Activated CD4-positive, alpha-beta T cell treated with anti-CD3 and anti-CD28 coated beads for 4 hours (primary cell): ENCODE measurements around the gene DAAM1.

Source experiments
- DNase-seq, 2 donors: peaks; one replicate each; pipeline ENCODE4 v3.0.0-alpha.2; 2020

The DAAM1 gene

DNA sequence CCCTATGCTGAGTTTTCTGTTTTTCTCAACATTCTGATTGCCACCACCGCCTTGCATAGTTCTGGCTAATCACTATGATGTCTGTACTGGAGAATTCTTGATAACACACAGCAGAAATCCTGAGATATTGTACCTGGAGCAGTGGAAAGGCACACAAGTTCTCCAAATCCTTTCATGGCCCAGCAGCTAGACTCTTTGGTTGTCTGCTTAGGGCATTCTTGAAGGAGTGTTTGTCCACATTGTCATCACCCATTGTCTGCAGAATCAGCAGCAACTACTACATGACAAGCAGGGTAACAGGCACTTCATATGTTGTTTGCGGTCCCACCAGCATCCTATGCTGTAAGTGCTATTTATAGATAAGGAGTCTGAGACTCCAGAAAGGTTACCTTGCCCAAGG, 128.9 kb downstream of the DAAM1 start:
- no peak for DNase-seq

DNA sequence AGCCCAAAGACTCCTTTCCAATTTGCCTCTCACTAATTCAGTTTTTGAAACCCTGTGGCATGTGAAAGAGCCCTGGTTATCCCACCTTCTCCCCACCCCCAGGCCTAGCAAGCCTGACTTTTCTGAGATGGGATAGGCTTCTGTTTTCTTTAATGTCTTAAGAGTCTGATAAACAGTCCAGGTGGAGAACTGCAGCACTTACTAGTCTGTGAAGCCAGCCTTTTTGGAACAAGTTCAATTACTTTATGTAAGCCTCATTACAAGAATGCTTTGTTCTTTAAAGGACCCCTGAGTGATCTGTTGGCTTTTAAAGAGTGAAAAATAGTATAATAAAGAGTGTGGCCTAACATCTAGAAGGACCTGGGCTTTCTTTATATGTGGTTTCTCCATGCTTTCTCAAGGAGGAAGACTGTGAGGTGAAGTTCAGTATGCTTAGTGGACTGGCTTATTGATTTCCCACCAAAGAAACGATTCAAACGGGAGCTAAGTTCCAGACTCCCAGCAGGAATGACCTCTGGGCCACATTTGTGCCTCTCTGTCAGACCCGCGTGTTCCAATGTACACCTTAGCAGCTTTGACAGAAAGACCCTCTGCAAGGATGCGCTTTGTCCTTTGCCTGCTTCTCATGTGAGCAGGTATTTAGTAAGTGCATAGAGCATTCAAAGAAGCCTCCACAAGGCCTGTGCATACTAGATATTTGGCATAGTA, 129.5 kb downstream of the DAAM1 start:
- DNase-seq, result no peak

DNA sequence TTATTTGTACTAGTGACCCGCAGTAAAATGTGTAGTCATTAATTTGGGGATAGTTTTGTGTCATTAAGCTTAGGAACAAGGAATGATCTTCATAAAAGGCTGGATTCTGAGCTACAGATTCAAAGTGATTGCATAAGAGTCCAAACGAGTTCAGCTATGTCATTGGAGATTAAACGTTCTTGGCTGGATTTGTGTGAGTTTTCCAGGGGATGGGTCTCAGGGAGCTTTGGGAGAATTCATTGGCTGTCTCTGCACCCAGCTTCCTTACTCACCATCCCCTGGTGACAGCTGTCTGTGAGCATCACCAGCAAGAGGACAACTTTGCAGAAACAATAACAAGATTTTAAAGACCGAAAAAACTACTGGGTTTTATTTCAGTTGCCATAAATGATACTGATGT, 130.4 kb downstream of the DAAM1 start:
- no peak for DNase-seq

DNA sequence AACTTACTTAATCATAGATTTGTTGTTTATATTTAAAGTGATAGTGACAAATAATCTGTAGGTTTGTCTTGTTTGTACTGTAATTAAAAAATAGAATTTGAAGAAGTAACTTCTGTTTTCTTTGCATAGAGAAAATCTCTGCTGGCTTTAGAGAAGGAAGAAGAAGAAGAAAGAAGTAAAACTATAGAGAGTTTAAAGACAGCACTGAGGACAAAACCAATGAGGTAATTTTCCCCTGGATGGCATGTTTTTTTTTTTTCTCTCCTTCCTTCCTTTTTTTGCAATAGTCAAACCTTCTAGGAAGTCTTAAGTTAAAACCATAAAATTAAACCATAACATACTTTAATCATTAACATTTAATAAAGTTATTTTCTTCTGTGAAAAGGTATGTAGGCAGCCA, 131.9 kb downstream of the DAAM1 start:
- DNase-seq, result no peak

DNA sequence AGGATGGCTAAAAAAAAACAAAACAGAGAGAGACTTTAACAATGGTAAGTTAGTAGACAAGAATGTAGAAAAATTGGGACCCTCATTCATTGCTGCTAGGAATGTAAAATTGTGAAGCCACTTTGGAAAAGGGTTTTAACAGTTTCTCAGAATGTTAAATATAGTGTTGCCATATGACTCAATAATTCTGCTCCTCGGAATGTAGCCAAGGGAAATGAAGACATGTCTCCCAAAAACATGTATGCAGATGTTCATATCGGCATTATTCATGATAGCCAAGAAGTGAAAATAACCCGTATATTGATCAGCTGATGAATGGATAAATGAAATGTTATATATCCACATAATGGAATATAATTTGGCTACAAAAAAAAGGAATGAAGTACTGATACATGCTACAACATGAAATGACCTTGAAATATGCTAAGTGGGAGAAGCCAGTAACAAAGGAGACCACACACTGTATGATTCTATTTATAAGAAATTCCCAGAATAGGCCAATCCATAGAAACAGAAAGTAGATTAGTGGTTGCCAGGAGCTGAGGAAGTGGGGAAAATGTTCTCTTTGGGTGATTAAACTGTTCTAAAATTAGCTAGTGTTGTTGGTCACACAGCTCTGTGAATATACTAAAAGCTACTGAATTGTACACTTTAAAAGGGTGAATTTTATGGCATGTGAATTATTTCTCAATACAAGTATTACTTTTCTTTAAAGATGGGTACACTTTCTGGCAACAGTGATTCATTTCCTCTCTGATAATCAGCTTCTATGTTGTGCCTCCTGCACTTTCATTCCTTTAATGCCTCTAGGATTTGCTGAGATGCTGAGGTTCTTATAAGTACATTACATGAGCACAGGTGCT, 132.5 kb downstream of the DAAM1 start:
- no peak for DNase-seq

DNA sequence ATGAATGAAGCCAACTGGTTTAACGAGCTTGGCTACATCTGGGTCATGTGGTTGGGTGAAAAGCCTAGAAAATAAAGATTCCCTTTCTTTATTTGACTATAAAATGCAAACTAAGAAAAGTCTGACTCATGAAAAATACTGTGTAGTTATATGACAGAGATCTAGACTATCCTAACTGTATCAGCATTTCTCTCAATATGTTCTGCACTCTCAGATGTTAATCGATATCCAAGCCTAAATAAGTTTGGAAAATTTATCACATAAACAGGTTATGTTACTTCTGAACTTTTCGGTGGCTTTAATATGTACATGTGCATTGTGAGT, 133.1 kb downstream of the DAAM1 start:
- no peak for DNase-seq

DNA sequence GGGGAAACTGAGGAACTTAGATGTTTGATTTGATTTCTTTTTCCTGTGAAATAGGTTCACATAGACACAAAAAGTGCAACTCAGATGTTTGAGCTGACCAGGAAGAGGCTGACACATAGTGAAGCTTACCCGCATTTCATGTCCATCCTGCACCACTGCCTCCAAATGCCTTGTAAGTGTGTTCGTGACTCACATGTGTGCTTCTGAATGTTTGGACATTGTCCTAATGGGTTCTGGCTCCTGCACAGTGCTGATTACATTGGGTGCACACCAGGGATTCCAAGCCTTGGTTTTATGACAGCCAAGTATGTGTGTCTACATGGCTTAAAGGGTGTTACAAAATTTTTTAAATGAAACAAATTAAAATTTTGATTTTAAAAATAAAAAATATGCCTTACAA, 137.4 kb downstream of the DAAM1 start:
- DNase-seq, result no peak

DNA sequence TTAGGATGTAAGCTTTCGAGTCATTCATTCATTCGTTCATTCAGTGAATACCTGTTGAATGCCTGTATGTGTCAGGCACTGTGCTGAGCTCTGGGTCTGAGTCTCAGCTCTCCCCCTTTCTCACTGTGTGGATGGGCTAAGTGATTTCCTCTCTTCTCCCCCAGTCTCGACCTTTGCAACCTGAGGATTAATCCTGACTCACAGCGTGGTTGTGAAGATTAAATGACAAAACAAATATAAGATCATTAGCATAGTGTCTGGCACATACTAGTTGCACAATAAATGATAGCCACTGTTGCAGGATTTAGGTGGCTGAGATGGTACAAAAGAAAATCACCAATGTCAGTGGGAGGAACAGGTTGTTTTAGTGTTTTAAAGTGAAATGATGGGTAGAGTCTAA, 140.0 kb downstream of the DAAM1 start:
- no peak for DNase-seq

DNA sequence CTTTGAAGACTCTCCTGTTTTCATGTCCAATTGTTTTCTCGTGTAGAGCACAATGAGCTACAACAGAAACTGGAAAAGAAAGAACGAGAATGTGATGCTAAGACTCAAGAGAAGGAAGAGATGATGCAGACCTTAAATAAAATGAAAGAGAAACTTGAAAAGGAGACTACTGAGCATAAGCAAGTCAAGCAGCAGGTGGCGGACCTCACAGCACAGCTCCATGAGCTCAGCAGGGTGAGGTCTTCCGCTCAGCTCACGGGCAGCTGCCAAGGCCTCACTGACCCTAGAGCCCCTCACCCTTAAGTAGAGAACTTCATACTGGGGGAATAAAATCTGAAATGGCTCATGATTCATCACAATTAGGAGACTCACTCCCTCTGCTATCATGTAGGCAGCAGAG, 142.0 kb downstream of the DAAM1 start:
- DNase-seq, result no peak

DNA sequence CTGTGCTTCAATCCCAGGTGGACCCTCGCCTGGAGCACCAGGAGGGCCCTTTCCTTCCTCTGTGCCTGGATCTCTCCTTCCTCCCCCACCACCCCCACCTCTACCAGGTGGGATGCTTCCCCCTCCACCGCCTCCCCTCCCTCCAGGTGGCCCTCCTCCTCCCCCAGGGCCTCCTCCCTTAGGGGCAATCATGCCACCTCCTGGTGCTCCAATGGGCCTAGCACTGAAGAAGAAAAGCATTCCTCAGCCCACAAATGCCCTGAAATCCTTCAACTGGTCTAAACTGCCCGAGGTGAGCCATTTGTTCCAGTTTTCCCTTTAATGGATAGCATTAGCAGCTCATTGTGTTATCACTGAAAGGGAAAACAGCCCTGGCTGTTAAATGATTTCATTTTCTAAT, 142.8 kb downstream of the DAAM1 start:
- DNase-seq, result no peak

DNA sequence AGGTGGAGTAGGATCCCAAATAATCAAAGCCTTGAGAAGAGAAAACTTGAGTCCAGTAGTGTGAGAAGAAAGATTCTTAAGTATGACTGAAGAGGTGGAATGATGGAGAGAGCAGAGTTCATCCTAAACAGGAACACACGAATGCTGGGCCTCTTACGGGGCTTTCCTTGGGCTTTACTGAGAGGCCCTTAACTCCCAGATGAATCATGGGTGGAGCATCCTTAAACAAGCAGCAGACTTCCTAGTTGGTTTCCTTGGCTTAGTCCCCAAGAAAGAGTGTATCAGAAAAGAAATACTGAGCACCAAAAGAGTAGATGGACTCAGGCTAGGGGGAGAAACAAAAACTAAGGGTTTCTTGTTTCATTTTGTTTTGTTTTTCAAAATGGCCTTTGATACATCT, 144.3 kb downstream of the DAAM1 start:
- DNase-seq, result no peak

DNA sequence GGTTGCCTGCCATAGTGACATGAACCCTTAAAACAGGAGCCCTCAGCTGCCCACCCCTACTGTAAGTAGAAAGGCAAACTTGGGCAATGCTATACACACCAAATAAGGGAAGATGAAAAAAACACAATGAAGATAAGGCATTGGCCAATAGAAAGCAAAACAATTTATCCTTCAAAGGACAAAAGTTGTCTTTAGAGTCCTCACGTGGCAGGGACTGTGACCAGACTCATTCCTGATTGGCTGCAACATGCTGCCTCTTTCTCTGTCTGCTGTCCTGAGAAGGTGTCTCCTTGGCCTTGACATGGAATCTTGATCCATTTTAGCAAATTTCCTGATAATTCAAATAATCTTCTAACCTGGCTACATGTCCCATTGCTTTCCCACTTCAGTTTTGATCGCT, 144.8 kb downstream of the DAAM1 start:
- no peak for DNase-seq

DNA sequence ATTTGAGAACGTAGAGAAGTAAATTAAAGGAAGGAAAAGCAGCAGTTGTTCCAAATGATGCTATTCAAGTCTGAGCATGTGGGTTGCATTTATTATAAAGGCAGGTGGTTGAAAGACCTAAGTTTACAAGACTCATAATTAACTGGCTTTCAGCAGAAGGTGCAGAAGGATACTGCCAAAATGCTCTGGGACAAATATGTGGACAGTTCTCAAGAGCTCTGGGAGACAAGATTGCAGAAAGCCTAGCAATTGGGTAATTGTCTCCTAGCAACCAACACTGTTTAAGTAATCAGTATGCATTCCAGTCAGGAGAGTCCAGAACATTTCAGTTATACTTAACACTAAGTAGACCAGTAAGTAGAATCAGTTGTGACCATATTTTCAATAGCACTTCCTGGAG, 145.2 kb downstream of the DAAM1 start:
- no peak for DNase-seq

DNA sequence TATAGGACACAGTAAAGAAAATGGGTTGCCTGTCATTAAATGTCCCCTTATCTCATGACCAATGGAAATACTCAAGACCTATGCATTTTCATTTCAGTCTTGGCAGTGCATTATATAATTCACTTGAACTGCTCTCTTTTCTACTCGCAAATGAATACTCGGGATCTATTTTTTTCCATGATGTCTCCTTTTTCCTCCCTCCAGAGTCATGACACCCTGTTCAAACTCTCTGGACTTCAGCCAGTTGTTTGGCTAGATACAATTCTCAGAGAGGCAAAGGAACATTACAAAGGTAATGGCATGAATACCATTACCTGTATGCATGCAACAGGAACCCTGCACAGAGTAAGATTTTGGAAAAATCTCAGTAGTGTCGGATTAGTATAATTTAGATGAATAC, 145.8 kb downstream of the DAAM1 start:
- DNase-seq, result no peak

DNA sequence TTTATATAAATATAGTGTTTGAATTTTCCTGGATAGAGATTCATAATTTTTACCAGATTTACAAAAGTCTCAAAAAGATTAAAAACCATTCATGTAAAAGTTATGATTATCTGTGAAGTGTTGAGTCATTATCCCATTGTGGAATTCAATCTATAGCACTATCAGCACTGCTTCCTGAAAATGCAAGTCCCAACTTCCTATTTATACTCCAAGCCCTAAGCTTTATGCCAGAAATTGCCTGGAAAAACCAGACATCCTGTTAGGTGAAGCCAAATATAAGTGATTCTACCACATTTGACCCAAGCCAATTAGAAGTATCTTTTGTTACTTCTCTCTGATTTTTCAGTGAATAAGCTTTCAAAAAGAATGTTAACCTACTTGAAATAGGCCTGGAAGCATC, 147.6 kb downstream of the DAAM1 start:
- no peak for DNase-seq

DNA sequence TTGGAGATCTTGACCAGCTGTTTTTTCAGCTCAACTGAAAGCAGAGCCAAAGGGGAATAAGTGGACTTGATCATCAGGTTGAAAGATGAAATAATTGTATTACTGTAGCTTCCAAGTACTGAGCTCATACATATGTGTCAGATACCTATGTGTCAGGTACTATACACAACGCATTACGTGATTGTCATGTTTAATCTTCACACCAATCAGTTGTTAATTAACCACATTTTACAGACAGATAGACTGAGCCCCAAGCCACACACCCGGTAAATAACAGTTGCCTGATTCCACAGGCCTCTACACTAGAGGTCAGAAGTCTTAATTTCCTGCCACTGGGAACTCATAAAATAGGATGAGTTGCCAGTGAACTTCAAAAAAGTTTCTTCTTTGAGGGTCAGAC, 148.2 kb downstream of the DAAM1 start:
- DNase-seq, result no peak

DNA sequence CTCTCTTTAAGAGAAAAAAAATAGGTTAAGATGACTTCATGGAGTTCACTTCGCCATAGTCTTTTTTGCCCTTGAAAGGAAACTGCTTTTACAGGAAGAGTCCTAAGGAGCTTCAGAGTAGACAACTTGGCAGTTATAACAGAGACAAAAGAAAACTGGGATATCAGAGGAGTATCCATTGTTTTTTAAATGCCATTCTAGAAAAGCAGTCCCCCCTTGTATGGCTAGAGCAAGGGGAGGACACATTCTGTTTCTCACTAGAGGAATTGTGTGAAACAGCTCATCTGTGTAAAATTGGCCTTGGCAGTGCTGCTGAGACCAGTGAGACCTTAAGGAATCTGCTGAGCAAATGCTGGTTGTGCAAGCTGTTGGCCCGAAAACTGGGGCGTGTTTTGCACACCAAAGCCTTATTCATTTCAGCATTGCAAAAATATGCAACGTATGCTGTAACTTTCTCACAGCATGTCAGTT, 148.7 kb downstream of the DAAM1 start:
- no peak for DNase-seq

DNA sequence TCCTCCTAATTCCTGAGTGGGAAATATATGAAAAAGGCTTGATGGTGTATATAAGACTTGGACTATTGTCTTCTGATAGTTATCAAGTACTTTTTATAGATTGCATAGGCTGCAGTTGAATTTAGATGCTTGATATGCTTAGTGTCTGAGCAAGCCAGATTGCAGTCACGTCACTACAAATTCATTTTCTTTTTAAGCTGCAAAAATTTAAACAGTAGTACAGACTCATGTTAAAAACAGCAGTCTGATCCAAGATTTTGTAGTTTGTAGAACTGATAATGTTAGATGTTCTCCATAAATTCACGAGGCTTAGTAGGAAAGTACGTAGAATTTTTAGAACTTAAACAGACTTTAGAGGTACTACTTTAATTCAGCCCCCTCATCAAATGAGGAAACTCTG, 150.3 kb downstream of the DAAM1 start:
- DNase-seq, result no peak

DNA sequence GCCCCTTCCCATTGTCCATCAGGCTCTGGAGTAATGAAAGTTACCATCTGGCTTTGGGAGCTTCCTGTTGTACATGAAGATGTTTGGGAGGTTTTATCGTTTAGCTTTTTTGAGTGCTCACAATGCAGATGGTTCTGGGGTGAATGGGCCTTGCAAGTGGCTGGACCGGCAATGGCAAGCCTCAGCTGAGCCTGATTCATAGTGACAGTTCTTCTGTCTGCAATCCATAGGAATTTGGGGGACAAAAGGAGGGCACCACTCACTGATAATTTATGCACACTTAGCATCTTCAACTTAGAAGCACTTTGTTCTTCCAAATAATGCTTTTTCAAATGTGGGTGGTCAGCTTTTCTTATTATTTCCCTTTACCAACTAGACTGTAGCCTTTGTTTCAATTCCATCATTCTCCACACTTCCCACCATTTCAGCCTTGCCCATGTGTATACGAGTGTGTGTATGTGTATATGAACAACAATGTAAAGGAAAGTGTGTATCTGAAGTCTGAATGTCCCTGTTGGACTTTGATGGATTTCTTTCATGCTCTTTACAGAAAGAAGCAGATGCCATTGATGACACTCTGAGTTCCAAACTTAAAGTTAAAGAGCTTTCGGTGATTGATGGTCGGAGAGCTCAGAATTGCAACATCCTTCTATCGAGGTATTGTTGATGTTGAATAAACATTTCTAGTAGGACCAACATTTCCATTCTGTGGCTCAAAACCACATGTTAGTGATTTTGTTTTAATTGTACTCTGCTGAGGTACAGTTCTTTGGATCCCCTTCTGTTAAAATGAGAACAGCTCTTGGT, 151.3 kb downstream of the DAAM1 start:
- DNase-seq, result no peak

DNA sequence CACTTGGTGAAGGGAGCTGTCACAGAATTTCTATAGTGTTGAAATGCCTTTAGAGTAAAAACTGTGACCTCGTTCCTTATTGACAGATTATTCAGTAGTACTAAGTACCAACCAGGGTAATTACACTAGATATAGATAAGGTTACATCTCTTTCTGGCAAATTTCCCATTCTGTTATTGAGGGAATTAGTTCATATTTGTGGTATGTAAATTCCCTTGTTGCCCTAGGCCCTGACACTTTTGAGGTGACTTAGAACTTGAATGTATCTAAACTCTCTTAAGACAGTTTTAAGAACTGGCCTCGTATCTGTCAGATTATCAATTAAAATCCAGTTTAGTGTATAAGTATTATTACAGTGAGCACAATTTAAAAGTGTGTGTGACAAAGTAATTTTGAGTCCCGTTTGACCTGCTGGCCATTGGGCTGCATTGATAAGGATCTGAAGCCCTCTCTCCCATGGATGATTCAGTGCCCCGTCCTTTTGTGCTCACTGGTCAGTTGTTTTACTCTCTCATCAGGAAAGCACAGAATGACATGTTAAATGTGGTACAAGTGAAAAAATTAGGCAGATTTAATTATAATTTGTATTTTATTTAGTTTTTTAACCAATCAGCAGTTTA, 153.5 kb downstream of the DAAM1 start:
- no peak for DNase-seq

DNA sequence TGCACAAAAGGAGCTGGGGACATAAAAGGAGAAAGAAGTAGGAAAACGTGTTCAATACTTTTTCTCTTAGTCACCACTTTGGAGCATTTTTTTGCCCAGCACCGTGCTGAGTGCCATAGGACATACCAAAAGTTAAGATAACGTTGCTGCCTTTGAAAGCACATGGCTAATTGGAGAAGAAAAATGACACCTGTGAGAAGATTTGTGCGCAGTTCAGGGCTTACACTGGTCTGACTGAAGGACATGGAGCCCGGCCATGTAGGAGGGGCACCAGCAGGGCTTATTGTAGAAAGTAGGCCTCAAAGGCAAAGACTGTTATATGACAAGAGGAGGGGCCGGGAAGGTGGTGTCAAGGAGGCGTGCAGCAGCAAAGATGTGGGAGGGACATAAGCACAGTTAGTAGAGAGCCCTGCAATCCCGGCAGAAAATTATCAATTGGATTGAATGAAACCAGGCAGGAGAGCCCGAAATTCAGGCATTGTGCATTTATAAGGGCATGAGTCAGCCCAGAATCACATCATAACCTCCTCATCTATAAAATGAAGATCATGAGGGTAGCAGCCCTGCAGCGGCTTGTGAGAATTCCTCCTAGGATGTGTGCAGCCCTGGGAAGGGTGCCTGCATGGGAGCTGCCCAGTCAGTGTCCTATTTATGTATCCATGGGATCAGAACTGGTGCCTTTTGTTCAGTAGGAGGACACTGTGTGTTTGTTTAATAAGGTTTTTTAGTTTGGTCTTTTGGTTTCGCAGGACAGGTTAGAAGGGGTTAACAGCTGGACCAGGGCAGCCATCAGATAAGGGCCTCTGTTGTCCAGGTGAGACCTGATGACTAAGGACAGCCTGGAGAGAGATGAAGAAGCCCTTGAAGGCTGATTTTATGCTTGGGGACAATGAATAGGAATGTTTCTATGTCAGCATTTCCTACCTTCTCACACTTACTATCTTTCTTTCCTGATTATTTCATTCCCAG, 154.3 kb downstream of the DAAM1 start:
- no peak for DNase-seq

DNA sequence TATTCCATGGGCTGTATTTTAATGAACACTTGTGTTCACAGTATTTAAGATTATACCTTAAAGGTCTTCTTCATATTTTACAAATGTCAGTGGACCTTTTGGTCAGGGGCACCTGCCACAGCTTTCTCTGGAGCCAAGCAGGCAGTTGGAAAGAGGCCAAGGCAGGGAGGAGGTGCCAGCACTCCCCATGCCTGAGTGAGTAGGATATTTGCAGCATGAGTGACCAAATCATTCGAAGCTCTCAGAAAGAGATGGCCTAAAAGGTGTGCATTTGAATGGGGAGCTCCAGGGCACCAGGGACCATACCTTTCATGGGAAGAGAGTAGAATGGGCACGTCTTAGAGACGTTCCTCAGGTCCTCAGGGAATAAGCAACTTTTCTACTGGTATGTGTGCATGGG, 155.1 kb downstream of the DAAM1 start:
- no peak for DNase-seq
